Hepatocyte (in vitro differentiated cells): ENCODE results near the gene FANCL. TPM values are rescaled to one million over a fixed set of nuclear protein-coding genes. Genes with fewer than 3 reads are reported as not detected.
"Not testable (repeated sequence)": the region's sequence is repeated elsewhere in the genome, so short reads cannot be mapped to it uniquely, and the experiment has no call there.

Experiments used
- DNase-seq: peaks from one replicate; pipeline ENCODE4 v3.0.0-alpha.2; 2016; ENCODE audit warnings: low spot score
- H2AFZ ChIP-seq: fragments of 200-600 bp; sonication (generic); 2 replicates; pipeline ENCODE4 v1.6.0; 2016; ENCODE audit warnings: antibody characterized with exemption, mild to moderate bottlenecking
- H3K27ac ChIP-seq: fragments of 200-600 bp; sonication (generic); 2 replicates; pipeline ENCODE4 v1.5.1; 2016; ENCODE audit warnings: mild to moderate bottlenecking
- H3K27me3 ChIP-seq: fragments of 200-600 bp; sonication (generic); 2 replicates; pipeline ENCODE4 v1.6.1; 2016
- H3K36me3 ChIP-seq: fragments of 200-600 bp; sonication (generic); replicated peaks from 2 replicates; pipeline ENCODE4 v1.5.1; 2016; ENCODE audit warnings: low read depth; ENCODE audit not compliant: insufficient read depth
- H3K4me1 ChIP-seq: fragments of 200-600 bp; sonication (generic); 2 replicates; pipeline ENCODE4 v1.5.1; 2016; ENCODE audit warnings: mild to moderate bottlenecking, moderate library complexity; ENCODE audit not compliant: insufficient read depth
- H3K4me2 ChIP-seq: fragments of 200-600 bp; sonication (generic); 2 replicates; pipeline ENCODE4 v1.6.0; 2016
- H3K4me3 ChIP-seq: fragments of 200-600 bp; sonication (generic); 2 replicates; pipeline ENCODE4 v1.5.1; 2016; ENCODE audit warnings: mild to moderate bottlenecking
- H3K79me2 ChIP-seq: fragments of 200-600 bp; sonication (generic); 2 replicates; pipeline ENCODE4 v1.6.0; 2017; ENCODE audit warnings: mild to moderate bottlenecking
- H3K9me2 ChIP-seq: fragments of 200-600 bp; sonication (generic); replicated peaks from 2 replicates; pipeline ENCODE4 v1.6.0; 2017; ENCODE audit warnings: mild to moderate bottlenecking; ENCODE audit not compliant: insufficient read depth
- H3K9me3 ChIP-seq: fragments of 200-600 bp; sonication (generic); 2 replicates; pipeline ENCODE4 v1.5.1; 2016; ENCODE audit warnings: low read depth, mild to moderate bottlenecking
- H4K20me1 ChIP-seq: fragments of 200-600 bp; sonication (generic); 2 replicates; pipeline ENCODE4 v1.6.0; 2016; ENCODE audit warnings: mild to moderate bottlenecking; ENCODE audit not compliant: insufficient read depth, poor library complexity, severe bottlenecking
- EZH2 ChIP-seq: fragments of 200-600 bp; sonication (generic); IDR thresholded peaks from 2 replicates; pipeline ENCODE4 v1.6.1; 2016; ENCODE audit warnings: antibody characterized with exemption, mild to moderate bottlenecking, borderline replicate concordance
- EZH2phosphoT487 ChIP-seq: fragments of 200-600 bp; sonication (generic); IDR thresholded peaks from one replicate; pipeline ENCODE4 v1.6.1; 2018; ENCODE audit warnings: antibody characterized with exemption, mild to moderate bottlenecking, low read depth, moderate library complexity; ENCODE audit not compliant: unreplicated experiment, severe bottlenecking
- WGBS: methylation state at CpG from one replicate; pipeline ENCODE4 v1.1.6; 2016; ENCODE audit warnings: low lambda C conversion rate; ENCODE audit errors: missing lambda C conversion rate; 5-methylcytosine and 5-hydroxymethylcytosine counted together
- polyA plus RNA-seq: library from polyadenylated mRNA; unstranded; fragments of >200 nt; fragmentation: Nextera tagmentation; extraction: Ambion mirVana; gene quantifications from 2 replicates; pipeline ENCODE4 v1.2.1, GENCODE V29; 2016
- total RNA-seq: library from RNA; depleted of rRNA; stranded (reverse); fragments of >200 nt; gene quantifications from 2 replicates; pipeline ENCODE4 v1.2.3, GENCODE V29; 2014
- TF ChIP-seq, protein P1 (sequence below): fragments of 200-600 bp; sonication (generic); IDR thresholded peaks from 2 replicates; pipeline ENCODE4 v1.5.1; 2016; ENCODE audit warnings: antibody characterized with exemption, mild to moderate bottlenecking; ENCODE audit not compliant: poor library complexity

Gene FANCL
- total and polyA plus RNA-seq, 2 experiments from 2014 or later: 20.8 to 32.7 TPM

GRCh38 chr2:58168130-58168529 is 73.0 kb downstream of the FANCL start:
- not testable (repeated sequence) for H3K9me2 ChIP-seq, H4K20me1 ChIP-seq
- WGBS: 99% methylated on average over 6 of the region's 6 CpGs

DNA sequence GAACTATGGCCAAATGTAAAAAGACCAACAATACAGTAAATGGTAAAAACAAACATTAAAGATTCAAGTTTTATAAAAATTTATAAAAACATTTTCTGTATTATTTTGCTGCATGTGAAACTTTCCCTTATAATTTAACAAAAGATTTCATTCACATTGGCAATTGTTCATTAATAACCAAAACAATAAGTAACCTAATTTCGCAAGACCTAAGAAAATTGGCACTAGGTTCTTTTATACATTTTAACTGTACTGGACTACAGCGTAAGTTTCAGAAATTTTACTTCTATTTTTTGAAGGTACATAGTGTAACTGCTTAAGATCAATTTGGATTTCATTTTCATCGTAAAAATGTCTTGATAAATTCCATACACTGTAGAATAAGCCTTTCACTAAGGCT is 77.2 kb downstream of the FANCL start:
- Histone ChIP-seq H3K4me2 (no peak overlapping the region), H3K9me2 (no peaks in the 10 kb centered on the region), H3K27ac (no peak overlapping the region), H3K27me3 (no peaks in the 10 kb centered on the region), H3K36me3 (peaks cover 5% of the 10 kb centered on the region), H3K4me1 (no peaks in the 10 kb centered on the region), H4K20me1 (no peaks in the 10 kb centered on the region), H3K79me2 (no peaks in the 10 kb centered on the region), H3K4me3 (no peak overlapping the region), H2AFZ (no peak overlapping the region), H3K9me3 (no peaks in the 10 kb centered on the region)
- DNase-seq: no peak
- TF ChIP-seq EZH2phosphoT487 (no peak), EZH2 (no peak)
- TF ChIP-seq, protein P1, sequence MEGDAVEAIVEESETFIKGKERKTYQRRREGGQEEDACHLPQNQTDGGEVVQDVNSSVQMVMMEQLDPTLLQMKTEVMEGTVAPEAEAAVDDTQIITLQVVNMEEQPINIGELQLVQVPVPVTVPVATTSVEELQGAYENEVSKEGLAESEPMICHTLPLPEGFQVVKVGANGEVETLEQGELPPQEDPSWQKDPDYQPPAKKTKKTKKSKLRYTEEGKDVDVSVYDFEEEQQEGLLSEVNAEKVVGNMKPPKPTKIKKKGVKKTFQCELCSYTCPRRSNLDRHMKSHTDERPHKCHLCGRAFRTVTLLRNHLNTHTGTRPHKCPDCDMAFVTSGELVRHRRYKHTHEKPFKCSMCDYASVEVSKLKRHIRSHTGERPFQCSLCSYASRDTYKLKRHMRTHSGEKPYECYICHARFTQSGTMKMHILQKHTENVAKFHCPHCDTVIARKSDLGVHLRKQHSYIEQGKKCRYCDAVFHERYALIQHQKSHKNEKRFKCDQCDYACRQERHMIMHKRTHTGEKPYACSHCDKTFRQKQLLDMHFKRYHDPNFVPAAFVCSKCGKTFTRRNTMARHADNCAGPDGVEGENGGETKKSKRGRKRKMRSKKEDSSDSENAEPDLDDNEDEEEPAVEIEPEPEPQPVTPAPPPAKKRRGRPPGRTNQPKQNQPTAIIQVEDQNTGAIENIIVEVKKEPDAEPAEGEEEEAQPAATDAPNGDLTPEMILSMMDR: no peak
- WGBS: 96% methylated on average over 3 of the region's 3 CpGs

More at GRCh38 chr2:58168130-58168529, 73.0 kb downstream of the FANCL start:
- not testable (repeated sequence) for H3K36me3 ChIP-seq, H3K79me2 ChIP-seq, H3K4me1 ChIP-seq, DNase-seq, H3K27ac ChIP-seq, H3K9me3 ChIP-seq, H3K4me2 ChIP-seq, H2AFZ ChIP-seq, H3K4me3 ChIP-seq, H3K27me3 ChIP-seq

DNA sequence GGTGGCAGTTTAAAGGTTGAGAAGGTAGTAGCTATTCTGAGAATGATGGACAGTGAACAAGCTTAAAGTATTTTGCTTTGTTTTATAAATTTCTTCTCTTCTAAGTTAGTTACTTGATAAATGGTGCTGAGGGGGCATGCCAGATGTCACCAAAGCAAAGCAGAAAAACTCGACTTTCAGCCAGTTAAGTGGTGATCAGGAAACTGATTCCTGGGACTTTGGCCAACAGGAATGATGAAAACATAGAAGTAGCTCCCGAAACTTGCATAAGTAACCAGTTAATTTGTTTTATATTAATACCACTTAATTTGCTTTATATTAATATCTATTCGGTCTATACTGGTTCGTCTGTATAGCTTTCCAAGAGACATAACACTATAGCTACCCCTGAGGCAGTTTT is 82.6 kb downstream of the FANCL start:
- no peak overlapping the region for H2AFZ ChIP-seq
- TF ChIP-seq, protein P1: no peak
- TF ChIP-seq EZH2phosphoT487 (no peak), EZH2 (no peak)
- H3K79me2 ChIP-seq: no peaks in the 10 kb centered on the region
- H3K27me3 ChIP-seq: no peaks in the 10 kb centered on the region
- no peaks in the 10 kb centered on the region for H3K9me2 ChIP-seq
- WGBS: 97% methylated on average over 4 of the region's 4 CpGs
- no peaks in the 10 kb centered on the region for H3K4me1 ChIP-seq
- H3K36me3 ChIP-seq: peaks cover 5% of the 10 kb centered on the region
- DNase-seq: no peak
- no peak overlapping the region for H3K27ac ChIP-seq
- no peak overlapping the region for H3K4me3 ChIP-seq
- no peaks in the 10 kb centered on the region for H4K20me1 ChIP-seq
- no peaks in the 10 kb centered on the region for H3K9me3 ChIP-seq
- H3K4me2 ChIP-seq: no peak overlapping the region

GRCh38 chr2:58157754-58158153 is 83.4 kb downstream of the FANCL start:
- no peaks in the 10 kb centered on the region for H3K9me2 ChIP-seq
- no peak for DNase-seq
- no peak overlapping the region for H3K27ac ChIP-seq
- no peaks in the 10 kb centered on the region for H3K79me2 ChIP-seq
- H3K9me3 ChIP-seq: no peaks in the 10 kb centered on the region
- H3K4me2 ChIP-seq: no peak overlapping the region
- no peak for TF ChIP-seq EZH2
- TF ChIP-seq, protein P1: no peak
- TF ChIP-seq EZH2phosphoT487: no peak
- no peaks in the 10 kb centered on the region for H3K27me3 ChIP-seq
- H3K36me3 ChIP-seq: peaks cover 5% of the 10 kb centered on the region
- H3K4me3 ChIP-seq: no peak overlapping the region
- H2AFZ ChIP-seq: no peak overlapping the region
- no peaks in the 10 kb centered on the region for H4K20me1 ChIP-seq
- no peaks in the 10 kb centered on the region for H3K4me1 ChIP-seq
